Measurements from ENCODE around the gene TSC2. TPM values are rescaled to one million over a fixed set of nuclear protein-coding genes. Genes with fewer than 3 reads are reported as not detected.

The TSC2 gene
- total RNA-seq, 3 donors from 2014 or later, result 41.6 to 52.4 (median 48.9) TPM

DNA sequence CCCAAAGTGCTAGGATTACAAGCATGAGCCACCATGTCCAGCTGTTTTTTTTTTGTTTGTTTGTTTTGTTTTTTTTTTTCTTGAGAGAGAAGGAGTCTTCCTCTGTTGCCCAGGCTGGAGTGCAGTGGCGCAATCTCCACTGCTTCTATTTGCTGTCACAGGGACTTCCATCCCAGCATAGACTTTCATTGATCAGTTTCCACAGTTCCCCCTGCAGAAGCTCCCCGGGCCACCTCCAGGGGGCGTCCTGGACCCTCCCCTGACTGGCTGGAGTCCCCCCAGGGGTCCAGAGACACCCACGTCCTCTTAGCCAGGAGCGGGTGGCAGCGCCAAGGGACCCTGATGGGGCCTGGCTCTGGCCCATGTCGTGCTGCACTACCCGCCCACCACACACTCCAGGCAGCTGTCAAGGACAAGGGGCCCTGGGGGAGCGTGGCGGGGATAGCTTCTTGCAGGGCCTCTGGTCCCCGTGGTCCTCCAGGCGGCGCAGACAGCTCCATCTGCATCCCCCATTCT, 31.3 kb upstream of the TSC2 start:
- H3K4me1 ChIP-seq, result peaks cover 3 to 7% of the 10 kb centered on the region in 2 donors
- no peak for DNase-seq (ENCODE audit: low spot score in 2 of 2)
- H3K27ac ChIP-seq, result no peak overlapping the region
- H3K4me3 ChIP-seq, result no peak overlapping the region
- no peaks in the 10 kb centered on the region for H3K9me3 ChIP-seq
- peaks cover 8 to 20% of the 10 kb centered on the region in 2 donors for H3K27me3 ChIP-seq
- TF ChIP-seq POLR2AphosphoS5 (IDR thresholded peaks at IDR 0.05), result no peak
- TF ChIP-seq POLR2A (IDR thresholded peaks at IDR 0.05), result no peak
- TF ChIP-seq, protein P1, sequence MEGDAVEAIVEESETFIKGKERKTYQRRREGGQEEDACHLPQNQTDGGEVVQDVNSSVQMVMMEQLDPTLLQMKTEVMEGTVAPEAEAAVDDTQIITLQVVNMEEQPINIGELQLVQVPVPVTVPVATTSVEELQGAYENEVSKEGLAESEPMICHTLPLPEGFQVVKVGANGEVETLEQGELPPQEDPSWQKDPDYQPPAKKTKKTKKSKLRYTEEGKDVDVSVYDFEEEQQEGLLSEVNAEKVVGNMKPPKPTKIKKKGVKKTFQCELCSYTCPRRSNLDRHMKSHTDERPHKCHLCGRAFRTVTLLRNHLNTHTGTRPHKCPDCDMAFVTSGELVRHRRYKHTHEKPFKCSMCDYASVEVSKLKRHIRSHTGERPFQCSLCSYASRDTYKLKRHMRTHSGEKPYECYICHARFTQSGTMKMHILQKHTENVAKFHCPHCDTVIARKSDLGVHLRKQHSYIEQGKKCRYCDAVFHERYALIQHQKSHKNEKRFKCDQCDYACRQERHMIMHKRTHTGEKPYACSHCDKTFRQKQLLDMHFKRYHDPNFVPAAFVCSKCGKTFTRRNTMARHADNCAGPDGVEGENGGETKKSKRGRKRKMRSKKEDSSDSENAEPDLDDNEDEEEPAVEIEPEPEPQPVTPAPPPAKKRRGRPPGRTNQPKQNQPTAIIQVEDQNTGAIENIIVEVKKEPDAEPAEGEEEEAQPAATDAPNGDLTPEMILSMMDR (IDR thresholded peaks at IDR 0.05), result no peak
- no peaks in the 10 kb centered on the region for H3K36me3 ChIP-seq
- intact Hi-C loops (cut with DNase I; ENCODE audit: low total_unique reads), result no loop called here

DNA sequence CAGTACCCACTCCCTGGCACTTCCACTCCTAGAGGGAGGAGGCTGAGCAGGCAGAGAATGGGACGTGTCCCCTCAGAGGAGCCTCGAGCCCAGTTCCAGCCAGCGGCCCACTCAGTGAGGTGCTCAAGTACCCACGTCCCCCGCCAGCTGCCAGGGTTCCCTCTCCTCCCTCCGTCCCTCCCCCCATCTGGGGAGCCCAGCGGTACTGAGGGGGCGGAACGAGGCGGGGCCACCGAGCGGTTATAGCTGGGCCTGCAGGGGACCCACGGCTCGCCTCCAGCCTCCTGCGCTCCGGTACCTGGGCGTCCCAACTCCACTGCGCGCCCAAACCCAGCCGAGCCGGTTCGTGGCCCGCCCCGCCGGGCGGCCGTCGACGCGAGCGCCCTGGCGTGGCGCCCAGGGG, 28.3 kb upstream of the TSC2 start, which contains the start of gene NPW:
NPW (plus strand) TSS at position 268 of the 403 bp plus-strand sequence.
- no peaks in the 10 kb centered on the region for H3K36me3 ChIP-seq
- intact Hi-C loops (cut with DNase I; ENCODE audit: low total_unique reads), result no loop called here
- peaks cover 7% of the 10 kb centered on the region in 2 donors for H3K4me1 ChIP-seq
- TF ChIP-seq, protein P1 (IDR thresholded peaks at IDR 0.05), result no peak
- TF ChIP-seq POLR2A (IDR thresholded peaks at IDR 0.05) (no peak), POLR2AphosphoS5 (IDR thresholded peaks at IDR 0.05) (no peak)
- H3K4me3 ChIP-seq, result peak within 1 kb of the TSS in 2 of 3 donors; percentile 22 to 55
- peaks cover 8 to 20% of the 10 kb centered on the region in 2 donors for H3K27me3 ChIP-seq
- DNase-seq (ENCODE audit: low spot score in 2 of 2), result no peak
- no peaks in the 10 kb centered on the region for H3K9me3 ChIP-seq
- no peak within 1 kb of the TSS for H3K27ac ChIP-seq

DNA sequence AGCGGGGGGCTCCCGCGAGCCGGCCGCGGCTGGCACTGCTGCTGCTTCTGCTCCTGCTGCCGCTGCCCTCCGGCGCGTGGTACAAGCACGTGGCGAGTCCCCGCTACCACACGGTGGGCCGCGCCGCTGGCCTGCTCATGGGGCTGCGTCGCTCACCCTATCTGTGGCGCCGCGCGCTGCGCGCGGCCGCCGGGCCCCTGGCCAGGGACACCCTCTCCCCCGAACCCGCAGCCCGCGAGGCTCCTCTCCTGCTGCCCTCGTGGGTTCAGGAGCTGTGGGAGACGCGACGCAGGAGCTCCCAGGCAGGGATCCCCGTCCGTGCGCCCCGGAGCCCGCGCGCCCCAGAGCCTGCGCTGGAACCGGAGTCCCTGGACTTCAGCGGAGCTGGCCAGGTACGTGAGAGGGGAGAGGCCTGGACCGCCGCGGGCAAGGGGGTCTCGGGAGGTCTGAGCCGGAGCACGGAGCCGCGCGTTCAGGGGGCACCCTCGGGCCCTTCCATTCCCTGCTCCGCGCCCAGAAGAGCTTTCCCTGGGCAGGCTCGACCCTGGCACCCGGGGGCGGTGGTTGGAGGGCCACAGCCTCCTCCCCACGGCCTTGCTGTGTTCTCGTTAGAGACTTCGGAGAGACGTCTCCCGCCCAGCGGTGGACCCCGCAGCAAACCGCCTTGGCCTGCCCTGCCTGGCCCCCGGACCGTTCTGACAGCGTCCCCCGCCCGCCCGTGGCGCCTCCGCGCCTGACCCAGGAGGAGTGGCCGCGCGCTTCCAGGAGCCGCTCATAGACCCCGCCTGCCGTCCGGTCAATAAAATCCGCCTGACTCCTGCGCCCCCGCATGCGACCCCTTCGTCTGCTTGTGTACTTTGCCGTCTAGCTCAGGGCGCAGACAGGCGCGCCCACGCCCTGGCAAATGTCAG, 27.6 kb upstream of the TSC2 start:
- no peaks in the 10 kb centered on the region for H3K36me3 ChIP-seq
- intact Hi-C loops (cut with DNase I; ENCODE audit: low total_unique reads), result no loop called here
- DNase-seq (ENCODE audit: low spot score in 2 of 2), result no peak
- H3K27me3 ChIP-seq, result peaks cover 8 to 20% of the 10 kb centered on the region in 2 donors
- H3K9me3 ChIP-seq, result no peaks in the 10 kb centered on the region
- peak overlapping the region in 2 of 3 donors; percentile 22 to 55 for H3K4me3 ChIP-seq
- H3K27ac ChIP-seq, result no peak overlapping the region
- peaks cover 7% of the 10 kb centered on the region in 2 donors for H3K4me1 ChIP-seq
- TF ChIP-seq, protein P1 (IDR thresholded peaks at IDR 0.05), result no peak
- TF ChIP-seq POLR2A (IDR thresholded peaks at IDR 0.05), result no peak
- no peak for TF ChIP-seq POLR2AphosphoS5 (IDR thresholded peaks at IDR 0.05)

DNA sequence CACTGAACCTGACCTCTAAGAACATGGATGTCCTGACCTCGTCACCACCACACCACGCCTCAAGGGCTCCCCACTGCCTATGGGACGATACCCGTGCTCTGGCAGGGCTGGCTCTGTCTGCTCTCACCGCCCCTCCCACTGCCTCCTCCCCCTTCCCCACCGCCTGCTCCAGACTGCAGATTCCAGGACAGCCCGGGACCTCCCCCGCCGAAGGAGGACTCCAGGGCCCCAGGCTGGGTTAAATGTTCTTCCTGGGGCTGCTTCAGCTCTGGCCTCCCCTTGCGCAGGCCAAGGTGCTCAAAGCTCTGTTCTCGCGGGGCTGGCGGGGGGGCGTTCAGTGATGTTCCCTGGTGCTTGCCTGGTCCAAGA, 25.1 kb upstream of the TSC2 start:
- Histone ChIP-seq H3K9me3 (no peaks in the 10 kb centered on the region), H3K36me3 (no peaks in the 10 kb centered on the region), H3K27ac (no peak overlapping the region), H3K4me1 (peaks cover 7 to 16% of the 10 kb centered on the region in 2 donors), H3K4me3 (peak overlapping the region; percentile 31 to 63 (median 42)), H3K27me3 (peaks cover 8 to 20% of the 10 kb centered on the region in 2 donors)
- intact Hi-C loops (cut with DNase I; ENCODE audit: low total_unique reads), result no loop called here
- DNase-seq (ENCODE audit: low spot score in 2 of 2), result no peak
- no peak for TF ChIP-seq POLR2A (IDR thresholded peaks at IDR 0.05)
- TF ChIP-seq, protein P1 (IDR thresholded peaks at IDR 0.05), result no peak
- no peak for TF ChIP-seq POLR2AphosphoS5 (IDR thresholded peaks at IDR 0.05)

Measured in breast epithelium (tissue), 4 donors.